OCI-LY3 (cell line): ENCODE measurements around the gene SDR42E1.

ENCODE experiments used
- H2AFZ ChIP-seq: fragments of 200-600, 300-600 bp; shearing (Covaris generic); 2 replicates; pipeline ENCODE4 v1.6.0; 2014; ENCODE audit warnings: antibody characterized with exemption, low read depth, low read length
- H3K27ac ChIP-seq: fragments of 200-600, 300-600 bp; sonication (generic); 2 replicates; pipeline ENCODE4 v1.5.1; 2014; ENCODE audit warnings: mild to moderate bottlenecking, low read length, moderate library complexity, mixed read lengths
- H3K27me3 ChIP-seq: fragments of 200-600, 300-600 bp; sonication (generic); 2 replicates; pipeline ENCODE4 v1.6.1; 2014; ENCODE audit warnings: low read depth, low read length, mixed read lengths
- H3K36me3 ChIP-seq: fragments of 200-600, 300-600 bp; sonication (generic); replicated peaks from 2 replicates; pipeline ENCODE3; 2014; ENCODE audit warnings: low read depth, low read length, mixed read lengths
- H3K4me1 ChIP-seq: fragments of 300-600, 200-600 bp; sonication (generic); 2 replicates; pipeline ENCODE4 v1.6.1; 2014; ENCODE audit warnings: low read length, mixed read lengths
- H3K4me2 ChIP-seq: fragments of 200-600, 300-600 bp; sonication (generic); 2 replicates; pipeline ENCODE4 v1.6.1; 2014; ENCODE audit warnings: low read length, mixed read lengths
- H3K4me3 ChIP-seq: fragments of 300-600, 200-600 bp; sonication (generic); 2 replicates; pipeline ENCODE4 v1.5.1; 2014; ENCODE audit warnings: antibody characterized with exemption, mild to moderate bottlenecking, low read length, moderate library complexity
- H3K79me2 ChIP-seq: fragments of 300-600, 200-600 bp; shearing (Covaris generic); 2 replicates; pipeline ENCODE4 v1.6.1; 2014; ENCODE audit warnings: mild to moderate bottlenecking, low read length, mixed read lengths
- H3K9ac ChIP-seq: fragments of 300-600, 200-600 bp; shearing (Covaris generic); 2 replicates; pipeline ENCODE4 v1.6.0; 2014; ENCODE audit warnings: mild to moderate bottlenecking, low read length, moderate library complexity
- H3K9me3 ChIP-seq: fragments of 200-600, 300-600 bp; shearing (Covaris generic); 2 replicates; pipeline ENCODE4 v1.6.1; 2014; ENCODE audit warnings: low read length, mixed read lengths; ENCODE audit not compliant: insufficient read depth
- H4K20me1 ChIP-seq: fragments of 200-600, 300-600 bp; sonication (generic); 2 replicates; pipeline ENCODE4 v1.6.1; 2016; ENCODE audit warnings: low read length, mixed read lengths; ENCODE audit not compliant: insufficient read depth
- CTCF ChIP-seq: fragments of 200-600, 300-600 bp; sonication (generic); IDR thresholded peaks from 2 replicates; pipeline ENCODE4 v1.5.1; 2014; ENCODE audit warnings: antibody characterized with exemption, low read length, low read depth
- EZH2phosphoT487 ChIP-seq: fragments of 200-600 bp; shearing (Covaris generic); IDR thresholded peaks from 2 replicates; pipeline ENCODE4 v1.6.1; 2018; ENCODE audit warnings: antibody characterized with exemption, mixed run types, low read depth

Gene SDR42E1

GRCh38 chr16:82050506-82050905, 39.2 kb upstream of the SDR42E1 start:
- H3K79me2 ChIP-seq: no peaks in the 10 kb centered on the region
- H3K9me3 ChIP-seq: no peaks in the 10 kb centered on the region
- H3K27me3 ChIP-seq: peaks cover 60% of the 10 kb centered on the region
- H4K20me1 ChIP-seq: no peaks in the 10 kb centered on the region
- no peak overlapping the region for H2AFZ ChIP-seq
- TF ChIP-seq CTCF (no peak), EZH2phosphoT487 (no peak)
- H3K4me2 ChIP-seq: no peak overlapping the region
- H3K36me3 ChIP-seq: no peaks in the 10 kb centered on the region
- no peak overlapping the region for H3K27ac ChIP-seq
- H3K4me1 ChIP-seq: no peaks in the 10 kb centered on the region
- no peak overlapping the region for H3K9ac ChIP-seq
- H3K4me3 ChIP-seq: no peak overlapping the region

GRCh38 chr16:82049484-82049883, 38.2 kb upstream of the SDR42E1 start:
- H3K9ac ChIP-seq: no peak overlapping the region
- TF ChIP-seq EZH2phosphoT487: no peak
- no peak for TF ChIP-seq CTCF

GRCh38 chr16:82047787-82048186, 36.5 kb upstream of the SDR42E1 start:
- Histone ChIP-seq H3K4me2 (no peak overlapping the region), H3K27me3 (peaks cover 52% of the 10 kb centered on the region), H3K36me3 (no peaks in the 10 kb centered on the region), H3K9ac (no peak overlapping the region), H4K20me1 (no peaks in the 10 kb centered on the region), H3K4me1 (no peaks in the 10 kb centered on the region), H3K9me3 (no peaks in the 10 kb centered on the region), H3K27ac (no peak overlapping the region), H3K79me2 (no peaks in the 10 kb centered on the region), H3K4me3 (no peak overlapping the region), H2AFZ (no peak overlapping the region)
- no peak for TF ChIP-seq CTCF
- TF ChIP-seq EZH2phosphoT487: no peak

More at GRCh38 chr16:82049484-82049883, 38.2 kb upstream of the SDR42E1 start:
- no peak overlapping the region for H3K27ac ChIP-seq
- no peak overlapping the region for H3K4me3 ChIP-seq
- no peak overlapping the region for H3K4me2 ChIP-seq
- no peaks in the 10 kb centered on the region for H3K36me3 ChIP-seq
- H3K9me3 ChIP-seq: no peaks in the 10 kb centered on the region
- no peaks in the 10 kb centered on the region for H3K4me1 ChIP-seq
- no peak overlapping the region for H2AFZ ChIP-seq
- H3K79me2 ChIP-seq: no peaks in the 10 kb centered on the region
- H3K27me3 ChIP-seq: peaks cover 61% of the 10 kb centered on the region
- no peaks in the 10 kb centered on the region for H4K20me1 ChIP-seq

- TF ChIP-seq CTCF (no peak), EZH2phosphoT487 (no peak)
- Histone ChIP-seq H4K20me1 (no peaks in the 10 kb centered on the region), H3K27ac (no peak overlapping the region), H3K36me3 (no peaks in the 10 kb centered on the region), H3K9ac (no peak overlapping the region), H3K4me1 (no peaks in the 10 kb centered on the region), H3K9me3 (no peaks in the 10 kb centered on the region), H2AFZ (no peak overlapping the region), H3K4me2 (no peak overlapping the region), H3K79me2 (no peaks in the 10 kb centered on the region), H3K27me3 (peaks cover 48% of the 10 kb centered on the region), H3K4me3 (no peak overlapping the region)
Observed at GRCh38 chr16:82047374-82047773, 36.1 kb upstream of the SDR42E1 start.
